Natural killer cell (primary cell): ENCODE data around the gene SBK3. TPM values are rescaled to one million over a fixed set of nuclear protein-coding genes. Genes with fewer than 3 reads are reported as not detected.

ENCODE experiments used
- ATAC-seq, 3 donors: fragments of 150-1000 bp in 2 of 3; fragments of 200-7000 bp in 1 of 3; cut with Tn5 transposase; 1 replicate in 1 of 3; 2 replicates in 2 of 3; pipeline ENCODE4 v1.10.0; 2021; ENCODE audit warnings: mild to moderate bottlenecking in 2 of 3, moderate library complexity in 2 of 3
- DNase-seq, 2 donors: peaks; one replicate each; pipeline versions ENCODE4 v3.0.0 to v3.0.0-alpha.2; 2013 to 2021; ENCODE audit warnings: mixed read lengths in 1 of 2
- H3K27ac ChIP-seq: one replicate; pipeline ENCODE4 v1.5.1; 2013; ENCODE audit warnings: mild to moderate bottlenecking, low read length
- H3K27me3 ChIP-seq: one replicate; pipeline ENCODE4 v1.6.1; 2013; ENCODE audit warnings: low read length; ENCODE audit not compliant: control insufficient read depth, insufficient read depth
- H3K36me3 ChIP-seq: one replicate; pipeline ENCODE4 v1.6.1; 2013; ENCODE audit warnings: low read length; ENCODE audit not compliant: control insufficient read depth, insufficient read depth
- H3K4me1 ChIP-seq: one replicate; pipeline ENCODE4 v1.6.1; 2013; ENCODE audit warnings: low read length; ENCODE audit not compliant: control insufficient read depth, insufficient read depth
- H3K4me3 ChIP-seq: one replicate; pipeline ENCODE4 v1.5.1; 2013; ENCODE audit warnings: low read length
- H3K9me3 ChIP-seq: one replicate; pipeline ENCODE4 v1.6.1; 2013; ENCODE audit warnings: low read length; ENCODE audit not compliant: control insufficient read depth, insufficient read depth
- H3K27ac Mint-ChIP-seq, 2 donors: one replicate each; pipeline ENCODE4 v1.8.0; 2022; ENCODE audit warnings: mild to moderate bottlenecking in 2 of 2, mixed read lengths in 2 of 2, moderate library complexity in 1 of 2
- H3K27me3 Mint-ChIP-seq, 2 donors: one replicate each; pipeline ENCODE4 v1.8.0; 2022; ENCODE audit warnings: low read depth in 2 of 2, mixed read lengths in 2 of 2
- H3K36me3 Mint-ChIP-seq: one replicate; pipeline ENCODE4 v1.8.0; 2022; ENCODE audit warnings: mixed read lengths
- H3K4me1 Mint-ChIP-seq, 2 donors: one replicate each; pipeline ENCODE4 v1.8.0; 2022; ENCODE audit warnings: mixed read lengths in 2 of 2
- H3K4me3 Mint-ChIP-seq: one replicate; pipeline ENCODE4 v1.8.0; 2022; ENCODE audit warnings: mild to moderate bottlenecking, moderate library complexity, mixed read lengths
- H3K9me3 Mint-ChIP-seq, 2 donors: one replicate each; pipeline ENCODE4 v1.8.0; 2022; ENCODE audit warnings: mixed read lengths in 2 of 2
- WGBS: methylation state at CpG from one replicate; pipeline ENCODE4 v1.1.7; 2013; ENCODE audit warnings: missing lambda C conversion rate; ENCODE audit not compliant: insufficient coverage; 5-methylcytosine and 5-hydroxymethylcytosine counted together
- intact Hi-C: fragments of 100-400 bp; cut with micrococcal nuclease; formaldehyde crosslinking; loops from one replicate; pipeline ENCODE4 v1.14.2; 2022
- total RNA-seq, 4 donors: library from RNA; stranded (reverse); fragments of 120-200 nt in 1 of 4; gene quantifications; one replicate each; pipeline versions ENCODE4 v1.2.3 to v1.2.4, GENCODE V29; 2013 to 2022
- TF ChIP-seq, protein P1 (sequence below): fragments of 200-600 bp; IDR thresholded peaks from one replicate; pipeline ENCODE4 v1.8.0; 2022; ENCODE audit warnings: antibody characterized with exemption

Gene SBK3
- total RNA-seq, 3 donors from 2014 or later (not counting 1 experiment from before 2014, with no cell fraction given) = not detected

- TF ChIP-seq, protein P1, sequence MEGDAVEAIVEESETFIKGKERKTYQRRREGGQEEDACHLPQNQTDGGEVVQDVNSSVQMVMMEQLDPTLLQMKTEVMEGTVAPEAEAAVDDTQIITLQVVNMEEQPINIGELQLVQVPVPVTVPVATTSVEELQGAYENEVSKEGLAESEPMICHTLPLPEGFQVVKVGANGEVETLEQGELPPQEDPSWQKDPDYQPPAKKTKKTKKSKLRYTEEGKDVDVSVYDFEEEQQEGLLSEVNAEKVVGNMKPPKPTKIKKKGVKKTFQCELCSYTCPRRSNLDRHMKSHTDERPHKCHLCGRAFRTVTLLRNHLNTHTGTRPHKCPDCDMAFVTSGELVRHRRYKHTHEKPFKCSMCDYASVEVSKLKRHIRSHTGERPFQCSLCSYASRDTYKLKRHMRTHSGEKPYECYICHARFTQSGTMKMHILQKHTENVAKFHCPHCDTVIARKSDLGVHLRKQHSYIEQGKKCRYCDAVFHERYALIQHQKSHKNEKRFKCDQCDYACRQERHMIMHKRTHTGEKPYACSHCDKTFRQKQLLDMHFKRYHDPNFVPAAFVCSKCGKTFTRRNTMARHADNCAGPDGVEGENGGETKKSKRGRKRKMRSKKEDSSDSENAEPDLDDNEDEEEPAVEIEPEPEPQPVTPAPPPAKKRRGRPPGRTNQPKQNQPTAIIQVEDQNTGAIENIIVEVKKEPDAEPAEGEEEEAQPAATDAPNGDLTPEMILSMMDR = peak; percentile 18
- WGBS = 30% methylated on average over 12 of the region's 13 CpGs
- Mint-ChIP-seq H3K4me1 (peaks cover 13 to 14% of the 10 kb centered on the region in 2 donors), H3K27me3 (peaks cover 0 to 3% of the 10 kb centered on the region in 2 donors), H3K4me3 (no peak overlapping the region), H3K27ac (peak overlapping the region; percentile 89 to 90), H3K9me3 (no peaks in the 10 kb centered on the region), H3K36me3 (no peaks in the 10 kb centered on the region)
- Histone ChIP-seq H3K4me1 (peaks cover 14% of the 10 kb centered on the region), H3K9me3 (no peaks in the 10 kb centered on the region), H3K27me3 (no peaks in the 10 kb centered on the region), H3K27ac (peak overlapping the region; percentile 87), H3K36me3 (no peaks in the 10 kb centered on the region), H3K4me3 (peak overlapping the region; percentile 54)
- no peak for DNase-seq
- no peak for ATAC-seq
- intact Hi-C loops = loop anchor here (1.0 to 5.0 kb wide), 4 partner anchors 37 to 363 kb away; no protein-coding TSS in a partner anchor
Measured at GRCh38 chr19:55504252-55504603, 41.1 kb downstream of the SBK3 start.

DNA sequence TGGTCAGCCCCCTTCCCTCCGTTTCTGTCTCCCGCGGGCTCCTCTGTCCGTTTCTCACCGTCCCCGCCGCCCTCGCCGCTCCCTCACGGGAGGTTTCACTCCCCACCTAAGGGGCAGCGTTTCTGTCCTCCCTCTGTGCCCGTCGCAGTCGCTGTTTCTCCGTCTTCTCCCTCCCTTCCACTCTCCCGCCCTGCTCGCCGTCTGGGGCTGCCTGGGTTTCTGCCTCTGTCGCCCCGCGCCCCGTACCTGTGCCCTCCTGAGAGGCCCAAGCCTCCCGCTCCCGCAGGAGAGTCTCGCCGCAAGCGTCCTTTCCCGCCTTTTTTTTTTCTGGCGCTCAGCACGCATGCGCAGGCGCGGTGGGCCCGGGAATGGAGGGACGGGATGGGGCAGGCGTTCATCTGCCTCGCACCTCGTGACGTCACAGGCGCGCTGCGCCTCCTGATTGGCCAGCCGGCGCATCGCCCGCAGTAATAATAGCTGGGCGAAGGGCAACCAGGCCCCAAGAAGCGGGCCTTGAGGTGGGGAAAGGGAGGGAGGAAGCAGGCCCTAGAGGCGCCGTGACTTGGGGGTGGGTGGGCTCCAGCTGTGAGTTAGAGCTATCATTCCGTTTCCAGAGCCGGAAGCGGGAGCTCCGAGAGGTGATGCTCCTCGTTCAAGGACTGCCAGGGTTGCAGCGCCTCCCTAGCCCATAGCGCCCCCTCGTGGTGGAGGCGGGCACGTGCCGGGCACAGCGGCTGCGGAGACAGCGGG is 41.7 kb downstream of the SBK3 start:
- H3K4me1 ChIP-seq = peaks cover 14% of the 10 kb centered on the region
- Mint-ChIP-seq H3K9me3 (no peaks in the 10 kb centered on the region), H3K36me3 (no peaks in the 10 kb centered on the region), H3K27ac (peak overlapping the region; percentile 89 to 90), H3K4me1 (peaks cover 13 to 14% of the 10 kb centered on the region in 2 donors), H3K27me3 (peaks cover 0 to 3% of the 10 kb centered on the region in 2 donors), H3K4me3 (peak overlapping the region; percentile 95)
- peak; percentile 95 to 96 for DNase-seq
- peak overlapping the region; percentile 54 for H3K4me3 ChIP-seq
- H3K27ac ChIP-seq = peak overlapping the region; percentile 87
- intact Hi-C loops = loop anchor here (1.0 to 5.0 kb wide), 4 partner anchors 37 to 362 kb away; no protein-coding TSS in a partner anchor
- no peaks in the 10 kb centered on the region for H3K36me3 ChIP-seq
- 10% methylated on average over 64 of the region's 64 CpGs for WGBS
- TF ChIP-seq, protein P1 = peak; percentile 98
- no peaks in the 10 kb centered on the region for H3K9me3 ChIP-seq
- H3K27me3 ChIP-seq = no peaks in the 10 kb centered on the region
- peak; percentile 94 for ATAC-seq

DNA sequence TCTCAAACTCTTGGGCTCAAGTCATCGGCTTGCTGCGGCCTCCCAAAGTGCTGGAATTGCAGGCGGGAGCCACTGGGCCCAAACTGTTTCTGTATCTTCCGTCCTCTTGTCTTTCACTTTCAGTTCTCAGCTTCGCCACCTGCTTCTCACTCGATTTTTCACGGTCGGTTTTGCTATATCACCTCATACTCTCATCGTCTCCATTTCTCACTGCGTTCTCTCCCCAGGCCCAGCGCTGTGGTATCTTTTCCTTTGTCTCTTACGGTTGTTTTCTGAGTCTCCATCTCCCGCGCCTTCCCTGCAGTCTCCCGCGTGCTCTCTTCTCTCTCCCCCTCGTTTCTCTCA is 42.2 kb downstream of the SBK3 start:
- H3K27me3 Mint-ChIP-seq = peaks cover 0 to 3% of the 10 kb centered on the region in 2 donors
- Histone ChIP-seq H3K9me3 (no peaks in the 10 kb centered on the region), H3K27ac (peak overlapping the region; percentile 87), H3K4me1 (peaks cover 14% of the 10 kb centered on the region), H3K4me3 (peak overlapping the region; percentile 54), H3K36me3 (no peaks in the 10 kb centered on the region), H3K27me3 (no peaks in the 10 kb centered on the region)
- no peak for ATAC-seq
- H3K4me1 Mint-ChIP-seq = peaks cover 13 to 14% of the 10 kb centered on the region in 2 donors
- 71% methylated on average over 17 of the region's 17 CpGs for WGBS
- peak overlapping the region; percentile 95 for H3K4me3 Mint-ChIP-seq
- no peaks in the 10 kb centered on the region for H3K36me3 Mint-ChIP-seq
- H3K9me3 Mint-ChIP-seq = no peaks in the 10 kb centered on the region
- TF ChIP-seq, protein P1 = no peak
- peak overlapping the region; percentile 89 to 90 for H3K27ac Mint-ChIP-seq
- peak in 1 of 2 donors; percentile 47 for DNase-seq
- intact Hi-C loops = loop anchor here (5.0 kb wide), 2 partner anchors 211 to 291 kb away; no protein-coding TSS in a partner anchor
